Panc1 (cell line): ENCODE data around the gene ADAM10. TPM values are rescaled to one million over a fixed set of nuclear protein-coding genes. Genes with fewer than 3 reads are reported as not detected.

ENCODE experiments used
- total RNA-seq: library from RNA; stranded (reverse); gene quantifications from one replicate; pipeline ENCODE4 v1.2.1, GENCODE V29; 2021; ENCODE audit not compliant: unreplicated experiment

Gene ADAM10
- total RNA-seq, 1 experiment from 2014 or later: 176 TPM

Other genes starting within 250 kb of the ADAM10 start
- gene MINDY2, start 21.6 kb upstream of the ADAM10 start, total RNA-seq: 6.8 TPM
- 75.7 TPM for gene SLTM, start 184.0 kb upstream of the ADAM10 start, total RNA-seq
- 37.2 TPM for gene RNF111, start 238.0 kb upstream of the ADAM10 start, total RNA-seq